Keratinocyte (primary cell): Measurements from ENCODE around the gene C2.

Source experiments
- EZH2 ChIP-seq: IDR thresholded peaks from one replicate; pipeline ENCODE4 v1.6.1; 2012; ENCODE audit warnings: inconsistent platforms, mild to moderate bottlenecking, low read length, moderate library complexity
- TF ChIP-seq, protein P1 (sequence below), 3 experiments: IDR thresholded peaks in 1 of 3; conservative IDR thresholded peaks in 1 of 3; optimal IDR thresholded peaks in 1 of 3; 2 replicates in 2 of 3; 3 replicates in 1 of 3; pipeline versions ENCODE3 to v1.5.1; 2011; ENCODE audit warnings: low read length in 3 of 3, mild to moderate bottlenecking in 3 of 3, moderate library complexity in 2 of 3, control low read depth in 1 of 3, inconsistent platforms in 1 of 3; ENCODE audit not compliant: insufficient read depth in 2 of 3; ENCODE audit errors: extremely low read depth in 1 of 3

- TF ChIP-seq, protein P1, sequence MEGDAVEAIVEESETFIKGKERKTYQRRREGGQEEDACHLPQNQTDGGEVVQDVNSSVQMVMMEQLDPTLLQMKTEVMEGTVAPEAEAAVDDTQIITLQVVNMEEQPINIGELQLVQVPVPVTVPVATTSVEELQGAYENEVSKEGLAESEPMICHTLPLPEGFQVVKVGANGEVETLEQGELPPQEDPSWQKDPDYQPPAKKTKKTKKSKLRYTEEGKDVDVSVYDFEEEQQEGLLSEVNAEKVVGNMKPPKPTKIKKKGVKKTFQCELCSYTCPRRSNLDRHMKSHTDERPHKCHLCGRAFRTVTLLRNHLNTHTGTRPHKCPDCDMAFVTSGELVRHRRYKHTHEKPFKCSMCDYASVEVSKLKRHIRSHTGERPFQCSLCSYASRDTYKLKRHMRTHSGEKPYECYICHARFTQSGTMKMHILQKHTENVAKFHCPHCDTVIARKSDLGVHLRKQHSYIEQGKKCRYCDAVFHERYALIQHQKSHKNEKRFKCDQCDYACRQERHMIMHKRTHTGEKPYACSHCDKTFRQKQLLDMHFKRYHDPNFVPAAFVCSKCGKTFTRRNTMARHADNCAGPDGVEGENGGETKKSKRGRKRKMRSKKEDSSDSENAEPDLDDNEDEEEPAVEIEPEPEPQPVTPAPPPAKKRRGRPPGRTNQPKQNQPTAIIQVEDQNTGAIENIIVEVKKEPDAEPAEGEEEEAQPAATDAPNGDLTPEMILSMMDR (optimal IDR thresholded peaks at IDR 0.05 in 1 of 3, IDR thresholded peaks at IDR 0.05 in 1 of 3, conservative IDR thresholded peaks at IDR 0.05 in 1 of 3; ENCODE audit: extremely low read depth in 1 of 3, insufficient read depth in 2 of 3, low read length in 3 of 3), result no peak
- no peak for TF ChIP-seq EZH2
Observed at GRCh38 chr6:31901415-31901952, 26.0 kb upstream of the C2 start.
